IPS-18c (cell line): ENCODE results near the gene RALB.

Source experiments
- H3K4me3 ChIP-seq: 2 replicates; pipeline ENCODE4 v1.7.0; 2013; ENCODE audit warnings: low read depth, mild to moderate bottlenecking, low read length, moderate library complexity; ENCODE audit not compliant: insufficient read depth
- H3K9me3 ChIP-seq: one replicate; pipeline ENCODE4 v1.6.1; 2013; ENCODE audit warnings: mild to moderate bottlenecking, low read length, moderate library complexity; ENCODE audit not compliant: control insufficient read depth, insufficient read depth

Gene RALB

DNA sequence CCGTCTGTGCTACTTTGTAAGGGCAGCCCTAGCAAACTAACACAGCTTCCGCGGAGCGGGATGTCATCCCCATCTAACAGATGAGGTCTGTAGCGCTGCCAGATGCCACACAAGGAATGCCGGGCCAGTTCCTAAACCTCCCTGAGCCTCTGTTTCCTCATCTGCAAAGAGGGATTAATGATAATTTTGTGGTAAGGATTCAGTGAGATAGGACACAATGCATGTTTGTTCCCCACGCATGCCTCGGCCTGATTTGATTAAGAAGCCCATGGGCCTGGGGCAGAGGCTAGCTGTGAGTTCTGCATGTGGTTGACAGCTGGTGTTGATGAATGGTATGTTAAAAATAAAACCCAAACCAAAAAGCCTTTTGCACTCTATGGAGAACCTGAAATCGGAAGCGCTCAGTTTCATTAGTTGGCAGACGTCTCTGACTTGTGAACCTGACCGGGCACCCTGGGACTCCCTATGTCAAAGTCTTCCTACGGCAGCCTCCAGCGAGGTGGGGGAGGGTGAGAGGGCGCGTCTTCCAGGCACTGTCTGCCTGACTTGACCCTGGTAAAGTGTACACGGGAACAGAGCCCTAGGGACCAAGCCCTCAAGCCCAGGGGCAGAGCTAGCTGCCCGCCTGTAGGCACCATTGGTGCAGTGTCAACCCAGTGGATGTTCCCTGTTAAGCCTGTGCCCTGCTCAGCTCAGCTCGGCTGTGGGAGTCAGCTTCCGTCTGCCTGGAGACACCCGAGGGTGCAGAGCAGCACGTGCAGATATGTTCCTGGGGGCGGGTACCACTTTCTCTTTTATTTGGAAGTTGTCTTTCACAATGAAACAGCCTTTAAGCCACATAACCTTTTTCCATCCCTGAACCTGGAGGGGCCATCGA, 78.5 kb downstream of the RALB start:
- no peaks in the 10 kb centered on the region for H3K9me3 ChIP-seq
- no peak overlapping the region for H3K4me3 ChIP-seq

- Histone ChIP-seq H3K9me3 (no peaks in the 10 kb centered on the region), H3K4me3 (no peak overlapping the region)
These were observed 79.3 kb downstream of the RALB start for GRCh38 chr2:120331903-120332302.

DNA sequence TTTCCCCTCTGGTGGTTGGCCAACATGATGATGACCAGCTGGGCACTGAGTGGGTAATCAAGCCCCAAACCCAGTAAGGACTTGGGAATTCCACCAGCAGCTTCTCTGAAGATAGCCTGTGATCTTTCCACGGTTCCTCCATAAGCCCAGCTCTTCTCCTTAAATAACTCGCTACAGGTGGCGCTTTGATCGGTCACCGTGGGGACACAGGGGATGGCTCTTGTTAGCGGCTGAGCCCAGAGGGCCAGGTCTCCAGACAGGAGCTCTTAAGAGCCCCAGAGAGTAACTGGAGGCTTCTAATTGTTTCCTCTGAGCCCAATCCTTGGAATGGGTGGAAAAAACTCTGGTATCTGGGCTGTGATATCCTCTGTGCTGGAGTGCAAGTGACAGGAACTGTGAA, 79.7 kb downstream of the RALB start:
- no peak overlapping the region for H3K4me3 ChIP-seq
- H3K9me3 ChIP-seq = no peaks in the 10 kb centered on the region

- H3K4me3 ChIP-seq = no peak overlapping the region
These were observed 81.4 kb downstream of the RALB start for GRCh38 chr2:120334068-120334467.

DNA sequence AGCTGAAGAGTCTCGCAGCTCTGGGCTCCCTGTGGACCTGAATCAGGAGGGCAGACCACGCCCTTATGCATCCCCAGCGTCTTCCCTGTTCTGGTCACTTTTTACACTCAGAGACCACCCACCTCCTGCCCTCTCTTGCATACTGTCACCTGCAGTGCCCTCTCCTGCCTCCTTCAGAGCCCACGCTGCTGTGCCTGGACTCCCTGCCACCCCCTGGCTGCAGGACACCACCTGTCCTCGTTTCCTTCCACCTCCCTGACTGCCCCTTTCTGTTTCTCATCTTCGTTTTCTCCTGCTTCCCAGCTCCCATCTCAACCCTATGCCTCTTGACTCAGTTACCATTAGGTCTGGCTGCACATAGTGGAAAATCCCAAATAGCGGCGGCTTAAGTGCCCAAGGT, 84.1 kb downstream of the RALB start:
- no peak overlapping the region for H3K4me3 ChIP-seq

More at GRCh38 chr2:120334068-120334467, 81.4 kb downstream of the RALB start:
- H3K9me3 ChIP-seq = no peaks in the 10 kb centered on the region

DNA sequence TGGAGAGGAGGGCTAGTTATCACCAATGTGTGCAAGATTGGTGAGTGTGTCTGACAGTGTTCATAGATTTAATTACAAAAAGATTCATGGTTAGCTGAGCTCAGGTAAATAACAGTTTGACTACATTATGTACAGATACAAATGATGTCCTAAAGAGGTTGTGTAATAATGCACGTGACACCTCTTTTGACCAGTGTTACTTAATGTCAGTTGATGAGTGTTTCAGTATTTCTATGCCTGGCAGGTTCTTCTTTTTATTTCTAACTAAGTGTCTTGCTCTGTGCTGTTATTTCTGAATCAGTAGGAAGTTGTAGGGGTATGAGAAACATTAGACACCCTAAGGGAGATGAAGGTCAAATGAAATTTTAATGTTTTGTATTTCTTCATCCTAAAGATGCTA, 85.4 kb downstream of the RALB start:
- peaks cover 4% of the 10 kb centered on the region for H3K9me3 ChIP-seq
- no peak overlapping the region for H3K4me3 ChIP-seq

More for the DNA sequence above, 84.1 kb downstream of the RALB start:
- peaks cover 4% of the 10 kb centered on the region for H3K9me3 ChIP-seq

DNA sequence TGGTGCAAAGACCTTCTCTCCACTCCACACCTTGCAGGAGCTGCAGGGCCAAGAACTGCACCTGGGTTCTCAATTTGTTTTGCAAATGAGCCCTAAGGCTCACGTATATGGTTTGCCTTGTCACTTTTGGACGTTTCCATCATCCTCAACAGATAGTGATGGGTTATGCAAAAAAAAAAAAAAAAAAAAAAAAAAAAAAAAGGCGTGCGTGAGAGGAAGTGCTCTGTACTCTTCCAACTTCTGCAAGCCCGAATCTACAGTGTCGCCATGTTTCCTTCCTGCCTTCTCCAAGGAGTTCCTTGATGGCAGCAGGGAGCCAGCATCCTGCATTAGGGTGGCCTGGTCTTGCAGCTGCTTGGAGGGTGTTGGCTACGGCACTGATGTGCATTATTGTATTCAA, 89.3 kb downstream of the RALB start:
- peaks cover 4% of the 10 kb centered on the region for H3K9me3 ChIP-seq
- no peak overlapping the region for H3K4me3 ChIP-seq

DNA sequence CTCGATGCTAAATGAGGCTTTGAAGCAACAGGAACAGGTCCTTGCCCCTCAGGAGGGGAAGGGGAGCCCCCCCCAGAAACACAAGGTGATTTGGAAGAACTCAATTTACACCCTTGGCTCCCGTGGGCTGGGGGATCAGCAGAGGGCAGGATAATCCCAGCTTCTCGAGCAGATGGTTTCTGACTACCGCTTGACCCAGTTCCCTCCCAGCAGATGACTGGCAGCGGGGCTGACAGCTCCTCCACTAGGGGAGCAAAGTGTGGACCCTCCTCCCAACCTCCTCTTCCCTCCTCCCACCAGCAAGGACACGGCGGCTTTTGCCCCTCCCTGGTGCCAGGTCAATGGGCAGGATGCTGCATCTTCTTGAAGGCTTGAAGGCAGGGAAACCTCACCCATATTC, 89.8 kb downstream of the RALB start:
- Histone ChIP-seq H3K9me3 (peaks cover 4% of the 10 kb centered on the region), H3K4me3 (no peak overlapping the region)

DNA sequence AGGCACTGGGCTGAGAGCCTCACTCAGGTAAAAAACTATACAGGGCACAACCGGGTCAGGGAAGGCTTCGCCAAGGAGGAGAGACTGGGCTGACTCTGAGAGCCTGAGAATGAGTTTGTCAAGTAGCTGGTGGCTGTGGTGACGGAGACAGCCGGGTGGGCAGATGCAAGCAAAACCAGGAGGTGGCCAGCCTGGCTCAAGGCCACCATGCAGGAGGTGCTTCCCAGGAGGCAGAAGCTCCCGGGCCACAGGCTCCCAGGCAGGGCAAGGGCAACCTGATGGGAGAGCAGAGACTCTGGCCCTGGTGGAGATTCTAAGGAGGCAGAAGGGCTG, 90.4 kb downstream of the RALB start:
- peaks cover 4% of the 10 kb centered on the region for H3K9me3 ChIP-seq
- H3K4me3 ChIP-seq = no peak overlapping the region

DNA sequence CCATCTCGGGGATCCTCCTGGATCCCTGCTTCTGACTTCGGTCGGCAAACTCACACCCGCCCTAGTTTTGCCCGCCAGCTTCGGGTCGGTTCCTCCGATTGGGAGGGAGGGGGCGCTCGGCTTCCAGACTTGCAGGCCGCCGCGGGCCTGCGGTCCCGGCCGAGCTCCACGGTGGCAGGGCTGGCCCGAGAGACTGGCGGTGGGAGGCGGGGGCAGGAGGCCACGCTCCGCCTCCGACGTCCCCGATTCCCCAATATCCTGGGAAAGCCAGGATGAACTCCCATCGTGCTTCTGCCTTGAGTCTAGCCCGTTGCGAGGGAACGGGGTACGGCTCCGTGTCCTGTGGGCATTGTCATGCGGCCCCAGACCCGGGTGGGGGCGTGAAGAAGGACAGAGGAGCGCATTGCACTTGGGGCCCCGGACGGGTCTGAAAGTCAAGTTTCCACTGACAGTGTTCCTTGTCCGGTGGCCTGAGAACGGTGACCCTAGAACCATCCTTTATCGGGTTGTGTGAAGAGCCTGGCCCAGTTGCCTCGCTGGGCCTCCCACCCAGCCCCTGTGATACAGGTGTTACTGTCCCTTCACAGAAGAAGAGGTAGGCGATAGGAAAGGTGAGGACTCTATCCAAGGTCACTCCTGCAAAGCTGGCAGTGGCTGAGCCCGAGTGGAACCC, 90.9 kb downstream of the RALB start:
- peaks cover 4% of the 10 kb centered on the region for H3K9me3 ChIP-seq
- H3K4me3 ChIP-seq = 0 out of 2 replicates have a peak overlapping the region, but pooled peaks have one; percentile 21
